Activated CD4-positive, alpha-beta T cell treated with anti-CD3 and anti-CD28 coated beads for 1 hour (primary cell): ENCODE data around the gene TTC39C.

Source experiments
- DNase-seq: peaks from one replicate; pipeline ENCODE4 v3.0.0-alpha.2; 2020

Gene TTC39C

DNA sequence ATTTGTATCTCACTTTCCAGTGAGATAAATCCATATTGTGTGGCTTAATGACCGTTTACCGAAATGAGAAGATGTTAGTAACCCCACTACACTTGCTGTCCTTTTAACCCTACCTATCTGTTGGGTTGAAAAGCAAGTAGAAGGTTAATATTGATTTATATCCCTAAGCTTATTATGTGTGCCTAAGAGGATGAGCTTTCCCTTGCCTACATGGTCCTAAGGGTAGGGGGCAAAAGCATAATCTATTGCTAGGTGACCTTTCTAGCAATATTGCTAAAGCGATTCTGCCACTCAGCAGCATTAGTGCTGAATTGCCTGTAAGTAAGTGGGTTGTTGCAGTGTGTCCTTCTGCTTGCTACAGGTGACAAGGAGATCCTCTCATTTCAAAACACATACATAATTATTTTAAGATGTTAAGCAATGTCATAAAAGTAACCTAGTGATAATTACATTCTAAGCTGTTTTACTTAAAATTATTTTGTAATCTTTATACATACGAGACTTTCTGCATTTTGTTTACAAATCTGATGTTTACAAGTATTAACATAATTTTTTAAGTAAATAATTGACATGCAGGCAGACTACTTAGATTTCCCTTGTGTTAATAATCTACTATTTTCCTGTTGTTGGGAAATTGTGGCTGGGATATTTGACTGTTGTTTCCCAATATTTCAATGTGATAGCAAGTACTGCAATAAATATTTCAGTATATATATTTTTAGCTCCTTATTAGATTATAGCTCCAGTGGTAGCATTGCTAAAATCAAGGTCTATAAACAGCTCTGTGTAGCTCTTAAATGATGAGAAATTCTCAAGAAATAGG, 75.2 kb downstream of the TTC39C start:
- no peak for DNase-seq

DNA sequence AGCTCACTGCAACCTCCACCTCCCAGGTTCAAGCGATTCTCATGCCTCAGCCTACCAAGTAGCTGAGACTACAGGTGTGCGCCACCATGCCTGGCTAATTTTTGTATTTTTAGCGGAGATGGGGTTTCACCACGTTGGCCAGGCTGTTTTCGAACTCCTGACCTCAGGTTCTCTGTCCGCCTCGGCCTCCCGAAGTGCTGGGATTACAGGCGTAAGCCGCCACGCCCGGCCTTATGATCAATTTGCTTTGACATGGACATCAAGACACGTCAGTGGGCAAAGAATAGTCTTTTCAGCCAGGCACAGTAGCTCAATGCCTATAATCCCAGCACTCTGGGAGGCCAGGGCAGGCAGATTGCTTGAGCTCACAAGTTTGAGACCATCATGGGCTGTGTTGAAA, 76.3 kb downstream of the TTC39C start:
- DNase-seq: no peak

- DNase-seq: no peak
These were observed 80.0 kb downstream of the TTC39C start for GRCh38 chr18:24094561-24094960.

DNA sequence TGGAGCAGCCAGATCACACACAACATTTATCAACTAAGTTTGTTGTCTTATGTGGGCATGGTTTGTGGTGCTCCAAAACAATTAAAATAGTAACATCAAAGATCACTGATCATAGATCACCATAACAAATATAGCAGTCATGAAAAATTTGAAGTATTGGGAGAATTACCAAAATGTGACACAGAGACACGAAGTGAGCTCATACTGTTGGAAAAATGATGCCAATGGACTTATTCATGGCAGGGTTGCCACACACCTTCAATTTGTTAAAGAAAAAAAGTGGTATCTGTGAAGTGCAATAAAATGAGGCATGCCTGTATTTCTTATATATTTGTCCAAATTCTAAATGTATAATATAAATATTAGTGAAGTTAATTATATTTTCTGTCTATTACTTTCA, 81.4 kb downstream of the TTC39C start:
- no peak for DNase-seq

GRCh38 chr18:24103320-24104021, 88.9 kb downstream of the TTC39C start:
- no peak for DNase-seq

GRCh38 chr18:24104486-24104885, 89.9 kb downstream of the TTC39C start:
- no peak for DNase-seq

GRCh38 chr18:24108641-24109040, 94.1 kb downstream of the TTC39C start:
- no peak for DNase-seq

DNA sequence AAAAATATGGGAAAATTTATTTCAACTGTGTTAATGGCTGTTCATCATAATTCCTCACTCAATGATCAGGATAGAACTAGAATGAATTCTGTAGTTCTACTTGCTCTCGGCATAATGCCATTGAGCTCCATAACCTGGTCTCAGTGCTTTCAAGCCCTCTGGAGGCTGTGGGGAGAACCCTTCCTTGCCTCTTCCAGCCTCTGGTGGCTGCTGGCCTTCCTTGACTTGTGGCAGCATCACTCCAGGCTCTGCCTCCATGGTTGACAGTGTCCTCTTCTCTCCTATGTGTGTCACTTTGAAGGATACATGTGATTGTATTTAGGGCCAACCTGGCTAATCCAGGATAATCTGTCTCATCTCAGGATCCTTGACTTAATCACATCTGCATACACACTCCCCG, 97.4 kb downstream of the TTC39C start:
- no peak for DNase-seq

DNA sequence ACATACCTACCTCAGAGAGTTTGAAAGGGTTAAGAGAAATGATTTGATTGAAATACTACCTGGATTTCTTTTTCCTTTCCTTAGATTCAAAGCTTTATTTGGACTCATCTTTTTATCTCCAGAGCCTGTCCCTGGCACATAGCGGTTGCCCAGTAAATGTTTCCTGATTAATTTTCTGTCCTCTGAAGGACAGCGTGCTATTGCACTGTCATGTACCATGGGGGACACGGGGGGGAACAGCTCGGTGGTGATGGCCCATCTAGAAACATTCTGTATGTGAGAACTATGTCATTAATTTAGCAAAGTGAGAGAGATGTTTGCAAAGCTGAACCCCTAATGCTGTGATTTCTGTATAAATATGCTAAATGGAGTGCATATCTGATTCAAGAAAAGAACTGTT, 97.9 kb downstream of the TTC39C start:
- DNase-seq: no peak

- DNase-seq: no peak
These were observed 98.5 kb downstream of the TTC39C start for GRCh38 chr18:24112874-24113615.

- no peak for DNase-seq
These were observed 100.5 kb downstream of the TTC39C start for GRCh38 chr18:24114924-24115549.

DNA sequence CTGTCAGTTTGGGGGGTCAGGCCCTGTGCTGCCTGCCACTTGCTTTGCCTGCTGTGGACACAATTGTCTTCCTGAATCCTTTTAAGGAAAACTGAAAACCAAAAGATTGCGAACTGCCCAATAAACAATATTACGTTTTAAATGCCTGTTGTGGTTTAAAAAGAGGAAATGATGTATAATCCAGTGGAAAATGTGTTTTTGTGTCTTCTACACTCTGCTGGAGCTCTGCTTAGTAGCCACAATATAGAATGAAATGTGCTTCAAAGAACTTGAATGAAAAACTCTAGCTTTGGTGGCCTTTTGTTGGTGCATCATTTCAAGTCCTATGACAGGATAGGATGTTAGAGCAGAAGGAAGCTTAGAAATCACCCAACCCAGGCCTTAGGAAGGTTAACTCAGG, 101.1 kb downstream of the TTC39C start:
- no peak for DNase-seq

- DNase-seq: peak; percentile 65
These were observed 104.4 kb downstream of the TTC39C start for GRCh38 chr18:24118750-24119577.

GRCh38 chr18:24120676-24121075, 106.1 kb downstream of the TTC39C start:
- DNase-seq: no peak

GRCh38 chr18:24121625-24122024, 107.1 kb downstream of the TTC39C start:
- DNase-seq: no peak

GRCh38 chr18:24126155-24126961, 111.8 kb downstream of the TTC39C start:
- DNase-seq: no peak

DNA sequence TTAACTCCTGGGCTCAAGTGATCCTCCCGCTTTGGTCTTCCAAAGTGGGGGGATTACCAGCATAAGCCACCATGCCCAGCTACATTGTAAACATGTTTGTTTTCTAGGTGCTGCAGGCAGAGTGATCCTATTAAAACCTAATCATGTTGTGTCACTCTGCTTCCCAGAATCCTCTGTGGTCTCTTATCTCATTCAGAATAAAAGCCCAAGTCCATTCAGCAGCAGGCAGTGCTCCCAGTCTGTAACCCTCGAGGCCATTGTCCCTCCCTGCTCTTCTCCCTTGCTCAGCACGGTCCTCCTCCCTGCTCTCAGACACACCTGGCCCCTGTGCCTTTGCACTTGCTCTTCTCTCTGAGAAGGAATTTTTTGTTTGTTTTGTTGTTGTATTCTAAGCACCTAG, 113.2 kb downstream of the TTC39C start:
- DNase-seq: no peak

DNA sequence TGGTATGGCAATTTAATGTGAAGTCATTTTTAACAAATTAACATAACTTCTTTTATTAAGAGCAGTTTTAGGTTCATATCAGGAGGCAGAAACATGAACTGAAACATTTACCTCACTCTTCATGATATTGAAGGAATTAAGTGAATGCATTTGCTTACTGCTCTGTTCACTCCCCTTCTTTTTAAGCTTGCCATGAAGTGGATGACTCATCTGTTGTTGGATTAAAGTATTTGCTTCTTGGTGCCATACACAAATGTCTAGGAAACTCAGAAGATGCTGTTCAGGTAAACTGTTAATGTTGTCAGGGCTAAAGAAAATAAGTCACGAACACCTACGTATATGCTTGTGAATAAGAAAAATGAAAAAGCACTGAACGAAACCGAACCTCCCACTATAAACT, 114.1 kb downstream of the TTC39C start:
- DNase-seq: no peak

DNA sequence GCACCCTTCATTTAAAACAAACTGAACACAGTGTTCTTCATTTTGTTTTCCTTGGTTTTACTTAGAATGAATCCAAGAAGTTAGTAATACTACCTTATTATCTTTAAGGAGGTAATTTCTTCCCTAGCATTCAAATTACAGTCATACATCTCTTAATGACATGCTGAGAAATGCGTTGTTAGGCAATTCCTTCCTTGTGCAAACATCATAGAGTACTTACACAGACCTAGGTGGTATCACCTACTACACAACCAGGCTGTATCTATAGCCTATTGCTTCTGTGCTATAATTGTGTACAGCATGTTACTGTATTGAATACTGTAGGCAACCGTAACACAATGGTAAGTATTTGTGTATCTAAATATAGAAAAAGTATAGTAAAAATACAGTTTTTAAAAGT, 115.9 kb downstream of the TTC39C start:
- no peak for DNase-seq

GRCh38 chr18:24136967-24137373, 122.4 kb downstream of the TTC39C start:
- no peak for DNase-seq

DNA sequence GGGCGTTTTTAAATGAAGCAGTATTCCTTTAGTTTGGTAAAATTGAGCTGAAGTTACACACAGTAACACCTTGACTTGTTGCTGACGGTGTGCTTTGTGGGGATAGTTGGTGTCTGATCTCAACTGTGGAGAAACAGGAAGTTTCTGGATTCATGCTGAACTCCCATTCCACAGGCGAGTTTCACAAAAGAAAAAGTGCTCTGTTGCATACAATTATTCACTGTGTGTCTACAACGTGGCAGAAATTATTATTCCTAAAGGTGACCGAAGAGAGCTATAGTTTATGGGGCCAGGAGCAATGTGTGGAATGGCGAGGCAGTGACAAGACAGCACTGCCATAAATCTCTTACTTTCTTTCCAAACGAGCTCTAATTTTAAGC, 123.8 kb downstream of the TTC39C start:
- no peak for DNase-seq
